ENCODE results near the gene RSL1D1.

GRCh38 chr16:11800382-11800718 is 51.0 kb downstream of the RSL1D1 start:
- TF ChIP-seq ZNF77 (CRISPR knock-in tag; IDR thresholded peaks at IDR 0.05) (no peak), ATF4 (CRISPR knock-in tag; IDR thresholded peaks at IDR 0.05) (no peak), NR2C2 (CRISPR knock-in tag; IDR thresholded peaks at IDR 0.05) (no peak), NR2C2 (tag; IDR thresholded peaks at IDR 0.05) (no peak), ETS1 (conservative IDR thresholded peaks at IDR 0.05; ENCODE audit: control insufficient read depth, low read depth, low read length) (no peak), REST (IDR thresholded peaks at IDR 0.05; ENCODE audit: borderline replicate concordance) (no peak), REST (CRISPR knock-in tag; IDR thresholded peaks at IDR 0.05; ENCODE audit: low read depth) (no peak), RBM39 (optimal IDR thresholded peaks at IDR 0.05; ENCODE audit: low read depth, low read length) (no peak), ATF2 (CRISPR knock-in tag; IDR thresholded peaks at IDR 0.05) (no peak), EGR1 (conservative IDR thresholded peaks at IDR 0.05) (no peak), ZNF57 (CRISPR knock-in tag; IDR thresholded peaks at IDR 0.05) (no peak), RNF2 (IDR thresholded peaks at IDR 0.05) (no peak)

Data from K562 (cell line).